H1 (cell line): ENCODE results near the gene ATP11A. TPM values are rescaled to one million over a fixed set of nuclear protein-coding genes. Genes with fewer than 3 reads are reported as not detected.

Experiments used
- CTCF ChIA-PET: fragments of 300-600 bp; sonication (Branson Sonifier 250); formaldehyde crosslinking; loops from one replicate; lab custom pipeline; 2021; ENCODE audit not compliant: partially characterized antibody; lab: Charles Lee
- POLR2A ChIA-PET: fragments of 300-600 bp; sonication (Branson Sonifier 250); formaldehyde crosslinking; loops from one replicate; lab custom pipeline; 2021; ENCODE audit warnings: inconsistent platforms; ENCODE audit not compliant: partially characterized antibody; lab: Charles Lee
- DNase-seq, 2 experiments: peaks; one replicate each; pipeline versions ENCODE4 v3.0.0 to v3.0.0-alpha.2; 2010 to 2022; ENCODE audit warnings: low spot score in 2 of 2, low read depth in 1 of 2, mixed read lengths in 1 of 2
- FAIRE-seq: peaks from 2 replicates; lab custom pipeline; 2011; peaks lifted over from hg19 to GRCh38; lab: Jason Lieb, UNC
- H2AFZ ChIP-seq: 2 replicates; pipeline ENCODE4 v1.8.1; 2012; ENCODE audit warnings: low read length, inconsistent platforms
- H2AK5ac ChIP-seq: 2 replicates; pipeline ENCODE4 v1.6.1; 2013; ENCODE audit warnings: low read depth, low read length
- H2BK120ac ChIP-seq: replicated peaks from 2 replicates; pipeline ENCODE3; 2013; ENCODE audit warnings: low read depth, low read length, inconsistent platforms
- H2BK12ac ChIP-seq: 2 replicates; pipeline ENCODE4 v1.6.1; 2013; ENCODE audit warnings: low read depth, low read length
- H2BK15ac ChIP-seq: 2 replicates; pipeline ENCODE4 v1.6.1; 2013; ENCODE audit warnings: low read length
- H2BK20ac ChIP-seq: 2 replicates; pipeline ENCODE4 v1.6.1; 2013; ENCODE audit warnings: low read length
- H2BK5ac ChIP-seq: 2 replicates; pipeline ENCODE4 v1.6.1; 2013; ENCODE audit warnings: low read depth, low read length
- H3K14ac ChIP-seq: 2 replicates; pipeline ENCODE4 v1.6.1; 2013; ENCODE audit warnings: inconsistent platforms; ENCODE audit not compliant: insufficient read length
- H3K18ac ChIP-seq: 2 replicates; pipeline ENCODE4 v1.6.1; 2013; ENCODE audit warnings: low read length; ENCODE audit errors: extremely low read depth
- H3K23ac ChIP-seq: 2 replicates; pipeline ENCODE4 v1.6.1; 2013; ENCODE audit warnings: inconsistent platforms; ENCODE audit not compliant: insufficient read length
- H3K23me2 ChIP-seq: 2 replicates; pipeline ENCODE4 v1.6.1; 2013; ENCODE audit warnings: low read depth, low read length
- H3K27ac ChIP-seq: 2 replicates; pipeline ENCODE4 v1.6.1; 2011; ENCODE audit warnings: low read depth, low read length, inconsistent platforms
- H3K27me3 ChIP-seq, 4 experiments: replicated peaks in 1 of 4; 1 replicate in 1 of 4; 2 replicates in 3 of 4; pipeline versions ENCODE4 v1.6.1 to v1.8.1; 2011 to 2013; ENCODE audit warnings: low read length in 3 of 4, mild to moderate bottlenecking in 3 of 4, inconsistent platforms in 2 of 4, mixed read lengths in 2 of 4, moderate library complexity in 1 of 4; ENCODE audit not compliant: control insufficient read depth in 3 of 4, insufficient read depth in 3 of 4; ENCODE audit errors: extremely low read depth in 1 of 4
- H3K36me3 ChIP-seq, 4 experiments: 2 replicates each; pipeline versions ENCODE4 v1.6.1 to v1.8.1; 2011 to 2013; ENCODE audit warnings: mild to moderate bottlenecking in 4 of 4, low read length in 3 of 4, moderate library complexity in 2 of 4, control low read depth in 1 of 4, inconsistent platforms in 1 of 4; ENCODE audit not compliant: insufficient read depth in 4 of 4, control insufficient read depth in 2 of 4
- H3K4ac ChIP-seq: replicated peaks from 2 replicates; pipeline ENCODE3; 2013; ENCODE audit warnings: low read length, low read depth, mixed read lengths, inconsistent platforms; ENCODE audit not compliant: insufficient read length
- H3K4me1 ChIP-seq, 4 experiments: replicated peaks in 1 of 4; 1 replicate in 1 of 4; 2 replicates in 3 of 4; pipeline versions ENCODE4 v1.6.1 to v1.8.1; 2011 to 2013; ENCODE audit warnings: low read length in 3 of 4, inconsistent platforms in 2 of 4, mixed read lengths in 1 of 4; ENCODE audit not compliant: insufficient read depth in 4 of 4, control insufficient read depth in 3 of 4
- H3K4me2 ChIP-seq, 2 experiments: 2 replicates each; pipeline versions ENCODE4 v1.6.1 to v1.8.1; 2011 to 2013; ENCODE audit warnings: low read depth in 2 of 2, low read length in 2 of 2, control low read depth in 1 of 2, inconsistent platforms in 1 of 2, mild to moderate bottlenecking in 1 of 2; ENCODE audit not compliant: insufficient read depth in 1 of 2
- H3K4me3 ChIP-seq, 4 experiments: fragments of 200-600, 300-600 bp in 1 of 4; sonication (generic), shearing (Covaris generic), sonication (Bioruptor Twin) in 1 of 4; 2 replicates each; pipeline versions ENCODE4 v1.5.1 to v1.8.1; 2011 to 2016; ENCODE audit warnings: low read length in 4 of 4, low read depth in 3 of 4, control low read depth in 2 of 4, inconsistent platforms in 2 of 4, mild to moderate bottlenecking in 2 of 4, mixed read lengths in 1 of 4, moderate library complexity in 1 of 4; ENCODE audit not compliant: insufficient read depth in 2 of 4; ENCODE audit errors: extremely low read depth in 1 of 4
- H3K56ac ChIP-seq: replicated peaks from 2 replicates; pipeline ENCODE3; 2013; ENCODE audit warnings: low read depth, mild to moderate bottlenecking, mixed read lengths, low read length, inconsistent platforms; ENCODE audit not compliant: insufficient read length
- H3K79me1 ChIP-seq: 2 replicates; pipeline ENCODE4 v1.6.1; 2013; ENCODE audit warnings: low read depth, low read length, control low read depth
- H3K79me2 ChIP-seq, 2 experiments: 2 replicates each; pipeline versions ENCODE4 v1.6.1 to v1.8.1; 2012 to 2013; ENCODE audit warnings: low read length in 2 of 2, mild to moderate bottlenecking in 2 of 2, inconsistent platforms in 1 of 2; ENCODE audit not compliant: insufficient read depth in 2 of 2, control insufficient read depth in 1 of 2
- H3K9ac ChIP-seq, 4 experiments: replicated peaks in 1 of 4; 1 replicate in 1 of 4; 2 replicates in 3 of 4; pipeline versions ENCODE4 v1.6.1 to v1.8.1; 2011 to 2013; ENCODE audit warnings: low read depth in 3 of 4, low read length in 3 of 4, control low read depth in 2 of 4, mild to moderate bottlenecking in 2 of 4, moderate library complexity in 2 of 4, inconsistent platforms in 1 of 4; ENCODE audit errors: extremely low read depth in 1 of 4
- H3K9me3 ChIP-seq, 2 experiments: 2 replicates each; pipeline versions ENCODE4 v1.6.1 to v1.8.1; 2012 to 2013; ENCODE audit warnings: mild to moderate bottlenecking in 2 of 2, moderate library complexity in 2 of 2, control low read depth in 1 of 2, inconsistent platforms in 1 of 2, low read depth in 1 of 2, low read length in 1 of 2, mixed read lengths in 1 of 2; ENCODE audit not compliant: insufficient read depth in 2 of 2
- H4K20me1 ChIP-seq, 2 experiments: replicated peaks in 1 of 2; 2 replicates each; pipeline versions ENCODE3 to v1.8.1; 2011 to 2013; ENCODE audit warnings: inconsistent platforms in 2 of 2, low read length in 2 of 2, mild to moderate bottlenecking in 1 of 2; ENCODE audit not compliant: insufficient read depth in 2 of 2, control insufficient read depth in 1 of 2
- H4K5ac ChIP-seq: 2 replicates; pipeline ENCODE4 v1.6.1; 2013; ENCODE audit warnings: low read length, low read depth, mixed read lengths, inconsistent platforms; ENCODE audit not compliant: insufficient read length
- H4K8ac ChIP-seq: 2 replicates; pipeline ENCODE4 v1.8.0; 2013; ENCODE audit warnings: mild to moderate bottlenecking, moderate library complexity, low read length, inconsistent platforms; ENCODE audit not compliant: insufficient read depth; ENCODE audit errors: extremely low read depth
- H4K91ac ChIP-seq: replicated peaks from 2 replicates; pipeline ENCODE3; 2013; ENCODE audit warnings: low read length, mixed read lengths, inconsistent platforms; ENCODE audit not compliant: insufficient read length
- ASH2L ChIP-seq: fragments of 200-600, 300-600 bp; sonication (generic); IDR thresholded peaks from one replicate; pipeline ENCODE4 v1.7.1; 2017; ENCODE audit warnings: low read length
- ATF2 ChIP-seq: IDR thresholded peaks from 2 replicates; pipeline ENCODE4 v1.6.1; 2012; ENCODE audit warnings: low read length, inconsistent platforms
- BACH1 ChIP-seq: IDR thresholded peaks from 2 replicates; pipeline ENCODE4 v1.6.1; 2012; ENCODE audit warnings: low read length, improper control_type of control experiment
- BCL11A ChIP-seq, 2 experiments: IDR thresholded peaks; one replicate each; pipeline ENCODE4 v1.6.1; 2011; ENCODE audit warnings: low read depth in 2 of 2, low read length in 2 of 2, mild to moderate bottlenecking in 2 of 2
- CREB1 ChIP-seq: IDR thresholded peaks from 2 replicates; pipeline ENCODE4 v1.6.1; 2012; ENCODE audit warnings: inconsistent platforms
- CTBP2 ChIP-seq: IDR thresholded peaks from 2 replicates; pipeline ENCODE4 v1.7.0; 2011; ENCODE audit warnings: borderline replicate concordance, mild to moderate bottlenecking, moderate library complexity, mixed read lengths, low read length; ENCODE audit not compliant: insufficient read depth, insufficient read length
- GABPA ChIP-seq: IDR thresholded peaks from 2 replicates; pipeline ENCODE4 v1.6.1; 2011; ENCODE audit warnings: mild to moderate bottlenecking, low read length, moderate library complexity, borderline replicate concordance; ENCODE audit not compliant: insufficient read depth
- HDAC2 ChIP-seq, 2 experiments: fragments of 300-600 bp in 1 of 2; sonication (generic) in 1 of 2; IDR thresholded peaks; 2 replicates each; pipeline ENCODE4 v1.6.1; 2011 to 2012; ENCODE audit warnings: low read depth in 2 of 2, low read length in 2 of 2, mild to moderate bottlenecking in 2 of 2, moderate library complexity in 2 of 2, borderline replicate concordance in 1 of 2, inconsistent platforms in 1 of 2
- JUN ChIP-seq: IDR thresholded peaks from 2 replicates; pipeline ENCODE4 v1.6.1; 2011; ENCODE audit warnings: low read depth, mild to moderate bottlenecking, improper control_type of control experiment, low read length
- KDM4A ChIP-seq: IDR thresholded peaks from one replicate; pipeline ENCODE4 v1.7.1; 2012; ENCODE audit warnings: low read depth, mild to moderate bottlenecking, moderate library complexity, low read length, inconsistent platforms; ENCODE audit not compliant: severe bottlenecking
- MAFK ChIP-seq: IDR thresholded peaks from 2 replicates; pipeline ENCODE4 v1.6.1; 2012; ENCODE audit warnings: low read depth, mild to moderate bottlenecking, improper control_type of control experiment, low read length
- SIRT6 ChIP-seq: IDR thresholded peaks from one replicate; pipeline ENCODE4 v1.7.1; 2012; ENCODE audit warnings: low read length, inconsistent platforms
- WGBS, 2 experiments: shearing (Covaris generic) in 1 of 2; methylation state at CpG; one replicate each; pipeline versions ENCODE4 v1.1.6 to v1.1.7; 2013 to 2015; ENCODE audit warnings: low lambda C conversion rate in 2 of 2, mixed read lengths in 2 of 2, inconsistent platforms in 1 of 2, low coverage in 1 of 2, missing lambda C conversion rate in 1 of 2; ENCODE audit not compliant: insufficient replicate concordance in 2 of 2, insufficient coverage in 1 of 2, insufficient read length in 1 of 2; ENCODE audit errors: extremely low coverage in 1 of 2, missing lambda C conversion rate in 1 of 2; 5-methylcytosine and 5-hydroxymethylcytosine counted together
- polyA plus RNA-seq, 7 experiments: library from polyadenylated mRNA; depleted of rRNA in 3 of 7; stranded (reverse) in 5 of 7; unstranded in 2 of 7; fragments of >200 nt in 5 of 7; fragments of 200-250 nt in 2 of 7; gene quantifications; 1 replicate in 5 of 7; 2 replicates in 1 of 7; 4 replicates in 1 of 7; pipeline versions ENCODE4 v1.2.1 to v1.2.3, GENCODE V29; 2011 to 2013; ENCODE audit warnings: missing spikeins in 2 of 7, mixed read lengths in 2 of 7
- total RNA-seq: library from RNA; stranded (reverse); fragmentation: NEBNext Ultra II Directional; extraction: Animal tissue kit (Norgen Biotek cat#: 25700); gene quantifications from 2 replicates; pipeline ENCODE4 v1.2.1, GENCODE V29; 2021

The ATP11A gene
- total and polyA plus RNA-seq, 2 of the 8 experiments (the other 6 are each of a cell fraction or from before 2014, with no cell fraction given): 28.8 to 72.9 TPM

- no peak overlapping the region for H3K18ac ChIP-seq
- no peak overlapping the region for H3K4me3 ChIP-seq
- no peak overlapping the region for H2BK20ac ChIP-seq
- no peak overlapping the region for H2BK120ac ChIP-seq
- no peak overlapping the region for H2AFZ ChIP-seq
- ChIA-PET CTCF (interaction anchor here (0.8 to 1.4 kb wide), 3 partner anchors 22 to 33 kb away, joined by 3 to 5 read pairs (median 4); no protein-coding TSS in a partner anchor), POLR2A (interaction anchor here (1.3 kb wide), 1 partner anchor 9 kb away, joined by 3 read pairs; no protein-coding TSS in a partner anchor)
- no peak overlapping the region for H3K56ac ChIP-seq
- H3K9ac ChIP-seq: no peak overlapping the region
- peaks cover 7 to 24% (median 15%) of the 10 kb centered on the region in 4 experiments; a peak in 6 of 7 replicates for H3K4me1 ChIP-seq
- no peak overlapping the region for H4K91ac ChIP-seq
- FAIRE-seq: no peak
- H3K4ac ChIP-seq: no peak overlapping the region
- H4K20me1 ChIP-seq: peaks cover 0 to 11% of the 10 kb centered on the region in 2 experiments
- H2BK5ac ChIP-seq: no peak overlapping the region
- no peaks in the 10 kb centered on the region for H3K9me3 ChIP-seq
- 82% methylated on average over 4 of the region's 4 CpGs; no CpG with 5 or more reads in 1 of the 2 experiments for WGBS, 2 experiments
- H3K4me2 ChIP-seq: no peak overlapping the region
- no peak overlapping the region for H4K8ac ChIP-seq
- H4K5ac ChIP-seq: no peak overlapping the region
- no peak overlapping the region for H2BK12ac ChIP-seq
- peaks cover 3% of the 10 kb centered on the region for H3K79me1 ChIP-seq
- no peak for DNase-seq
- H3K23me2 ChIP-seq: peaks cover 6% of the 10 kb centered on the region; the same call in 1 of the 2 replicates
- H2BK15ac ChIP-seq: no peak overlapping the region
- H3K27ac ChIP-seq: no peak overlapping the region
- H3K27me3 ChIP-seq: no peaks in the 10 kb centered on the region
- H2AK5ac ChIP-seq: no peak overlapping the region
- H3K23ac ChIP-seq: no peak overlapping the region
- H3K79me2 ChIP-seq: peaks cover 0 to 21% of the 10 kb centered on the region in 2 experiments; a peak in 2 of 4 replicates
- H3K14ac ChIP-seq: no peak overlapping the region
- peaks cover 0 to 5% (median 0%) of the 10 kb centered on the region in 4 experiments; a peak in 1 of 8 replicates for H3K36me3 ChIP-seq
- no peak for TF ChIP-seq GABPA
- no peak for TF ChIP-seq KDM4A
- TF ChIP-seq SIRT6: no peak
- no peak for TF ChIP-seq CREB1
- no peak for TF ChIP-seq BCL11A (IDR thresholded peaks at IDR 0.05; ENCODE audit: low read depth in 2 of 2, low read length in 2 of 2)
- TF ChIP-seq MAFK: no peak
- no peak for TF ChIP-seq JUN
- no peak for TF ChIP-seq BACH1
- no peak for TF ChIP-seq CTBP2
- TF ChIP-seq HDAC2 (IDR thresholded peaks at IDR 0.05; ENCODE audit: borderline replicate concordance in 1 of 2, low read depth in 2 of 2, low read length in 2 of 2): no peak
- no peak for TF ChIP-seq ATF2
- no peak for TF ChIP-seq ASH2L
These were observed 220.2 kb downstream of the ATP11A start for GRCh38 chr13:112910016-112910415.
